ENCODE measurements around the gene OR52N4. TPM values are rescaled to one million over a fixed set of nuclear protein-coding genes. Genes with fewer than 3 reads are reported as not detected.

The OR52N4 gene
- total RNA-seq, 5 donors from 2014 or later (not counting 1 experiment from before 2014, with no cell fraction given), result 1.4 to 3.8 (median 2.3) TPM

DNA sequence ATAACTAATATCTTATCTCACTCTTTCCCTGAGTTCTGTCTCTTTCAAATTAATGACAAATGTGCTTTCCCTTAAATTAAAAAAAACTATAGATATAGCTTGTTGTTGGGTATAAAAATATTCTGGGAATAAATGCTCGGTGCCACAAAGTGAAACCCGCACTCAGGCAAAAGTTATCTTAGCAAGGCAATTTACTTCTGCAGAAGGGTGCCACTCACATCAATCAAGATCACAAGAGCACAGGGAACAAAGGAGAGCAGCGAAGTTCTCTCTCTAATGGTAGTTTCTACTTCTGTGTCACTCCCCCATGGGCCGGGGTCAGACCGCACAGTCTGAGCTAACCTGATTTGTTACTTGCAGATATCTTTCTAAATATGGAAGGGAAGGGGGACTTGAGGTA lies 49.9 kb downstream of the OR52N4 start:
- H3K4me3 Mint-ChIP-seq, result no peak overlapping the region
- CTCF ChIA-PET, result interaction anchor here in 1 of 2 donors (1.3 kb wide), 1 partner anchor 202 kb away, joined by 3 read pairs; no protein-coding TSS in a partner anchor
- H3K27me3 Mint-ChIP-seq, result peaks cover 17 to 25% of the 10 kb centered on the region in 2 donors
- no peak overlapping the region for H3K27ac ChIP-seq (ENCODE audit: low read length)
- H3K4me1 Mint-ChIP-seq, result peaks cover 4 to 8% (median 7%) of the 10 kb centered on the region in 3 donors
- H3K27me3 ChIP-seq (replicated peaks in 1 of 2; ENCODE audit: control insufficient read depth in 2 of 2, extremely low read depth in 1 of 2, insufficient read depth in 2 of 2, low read length in 1 of 2), result peaks cover 0 to 10% of the 10 kb centered on the region in 2 experiments
- H3K36me3 ChIP-seq (ENCODE audit: control insufficient read depth in 2 of 2, extremely low read depth in 1 of 2, insufficient read depth in 1 of 2, low read length in 1 of 2), result no peaks in the 10 kb centered on the region
- POLR2A ChIA-PET, result no interaction called here
- peaks cover 0 to 7% of the 10 kb centered on the region in 2 experiments for H3K4me1 ChIP-seq (ENCODE audit: control insufficient read depth in 1 of 2, extremely low read depth in 1 of 2, insufficient read depth in 2 of 2, low read length in 2 of 2)
- no peak for ATAC-seq (replicated peaks in 1 of 4)
- peaks cover 8 to 14% (median 12%) of the 10 kb centered on the region in 3 donors for H3K9me3 Mint-ChIP-seq
- WGBS (ENCODE audit: insufficient coverage), result 88% methylated on average over 4 of the region's 5 CpGs
- no peaks in the 10 kb centered on the region for H3K9me3 ChIP-seq
- no peak overlapping the region for H3K4me3 ChIP-seq (ENCODE audit: control insufficient read depth in 1 of 2, extremely low read depth in 1 of 2, low read length in 1 of 2)
- H3K27ac Mint-ChIP-seq, result no peak overlapping the region
- no peak for DNase-seq
- no peaks in the 10 kb centered on the region for H3K36me3 Mint-ChIP-seq

Other genes starting within 250 kb of the OR52N4 start
- gene UBQLN3, start 244.3 kb upstream of the OR52N4 start, total RNA-seq, result under 1 TPM in 3 of 5 donors, not detected in 2; 0.16 to 0.37 (median 0.25) TPM
- 1 to 10 TPM in 1 of 5 donors, under 1 TPM in 4; 0.46 to 1.0 (median 0.63) TPM for gene UBQLNL, start 237.5 kb upstream of the OR52N4 start, total RNA-seq
- gene OR52H1, start 205.7 kb upstream of the OR52N4 start, total RNA-seq, result under 1 TPM in 2 of 5 donors, not detected in 3; 0.25 to 0.26 TPM
- gene OR52B6, start 173.4 kb upstream of the OR52N4 start, total RNA-seq, result not detected
- under 1 TPM in 2 of 5 donors, not detected in 3; 0.13 to 0.14 TPM for gene TRIM6, start 157.6 kb upstream of the OR52N4 start, total RNA-seq
- gene TRIM34, start 129.2 kb upstream of the OR52N4 start, total RNA-seq, result 10 to 100 TPM in 3 of 5 donors, 1 to 10 TPM in 2; 7.4 to 13.5 (median 10.4) TPM
- 10 to 100 TPM; 17.6 to 38.2 (median 31.6) TPM for gene TRIM5, start 69.2 kb upstream of the OR52N4 start, total RNA-seq
- 100 to 1,000 TPM; 256 to 397 (median 320) TPM for gene TRIM22, start 64.5 kb upstream of the OR52N4 start, total RNA-seq
- gene OR56B1, start 17.8 kb upstream of the OR52N4 start, total RNA-seq, result under 1 TPM; 0.20 to 0.78 (median 0.37) TPM
- gene OR52N5, start 29.1 kb downstream of the OR52N4 start, total RNA-seq, result not detected
- not detected for gene OR52N1, start 37.0 kb downstream of the OR52N4 start, total RNA-seq
- not detected for gene OR52N2, start 54.7 kb downstream of the OR52N4 start, total RNA-seq
- gene OR52E6, start 87.7 kb downstream of the OR52N4 start, total RNA-seq, result not detected
- gene OR52E8, start 103.4 kb downstream of the OR52N4 start, total RNA-seq, result not detected
- not detected for gene OR52E4, start 126.4 kb downstream of the OR52N4 start, total RNA-seq
- not detected for gene OR52E5, start 139.0 kb downstream of the OR52N4 start, total RNA-seq
- gene OR56A3, start 188.0 kb downstream of the OR52N4 start, total RNA-seq, result not detected
- gene OR56A5, start 214.3 kb downstream of the OR52N4 start, total RNA-seq, result not detected
- under 1 TPM in 1 of 5 donors, not detected in 4; 0.32 TPM for gene OR52L1, start 232.7 kb downstream of the OR52N4 start, total RNA-seq

All from T-cell (primary cell).